ENCODE data around the gene WWOX. TPM values are rescaled to one million over a fixed set of nuclear protein-coding genes. Genes with fewer than 3 reads are reported as not detected.

Gene WWOX
- total and polyA plus RNA-seq, 2 of the 4 experiments (the other 2 are of a cell fraction) = 2.7 to 5.4 TPM

- no peak overlapping the region for H2BK5ac ChIP-seq (ENCODE audit: low read depth, low read length, poor library complexity, severe bottlenecking)
- H4K5ac ChIP-seq (ENCODE audit: low read depth, low read length) = no peak overlapping the region
- no peaks in the 10 kb centered on the region for H3K9me1 ChIP-seq (ENCODE audit: insufficient read depth, low read length)
- H3K4me1 ChIP-seq (ENCODE audit: control insufficient read depth, insufficient read depth, low read length) = no peaks in the 10 kb centered on the region
- no peak for DNase-seq
- H2AFZ ChIP-seq (replicated peaks; ENCODE audit: low read length, poor library complexity) = no peak overlapping the region
- H3K9me3 ChIP-seq (ENCODE audit: control insufficient read depth, insufficient read depth, low read length) = peaks cover 16% of the 10 kb centered on the region
- H3K4ac ChIP-seq (ENCODE audit: low read depth, low read length) = no peak overlapping the region
- no peaks in the 10 kb centered on the region for H3K36me3 ChIP-seq (ENCODE audit: control insufficient read depth, insufficient read depth, low read length)
- H3K4me3 ChIP-seq (ENCODE audit: insufficient read depth, low read depth, low read length) = no peak overlapping the region
- no peak overlapping the region for H2AK9ac ChIP-seq (replicated peaks; ENCODE audit: low read depth, low read length, poor library complexity)
- no peak overlapping the region for H2BK15ac ChIP-seq (ENCODE audit: low read depth, low read length)
- H4K8ac ChIP-seq (ENCODE audit: low read depth in 2 of 2, low read length in 2 of 2) = no peak overlapping the region
- H2BK120ac ChIP-seq (ENCODE audit: low read depth, low read length) = no peak overlapping the region
- H3K14ac ChIP-seq (replicated peaks; ENCODE audit: low read depth, low read length) = no peak overlapping the region
- intact Hi-C loops (cut with micrococcal nuclease) = no loop called here
- H3K23ac ChIP-seq (ENCODE audit: low read depth, low read length) = no peak overlapping the region
- H3K27ac ChIP-seq (ENCODE audit: insufficient read depth, low read length) = no peak overlapping the region
- no peak overlapping the region for H3K18ac ChIP-seq (ENCODE audit: low read depth, low read length)
- POLR2A ChIA-PET (ENCODE audit: unreplicated experiment) = no interaction called here
- CTCF ChIA-PET = no interaction called here
- BruUV-seq (replicated peaks) = no TSS peak
- TF ChIP-seq CHD1 (IDR thresholded peaks at IDR 0.05; ENCODE audit: low read depth, low read length) (no peak), BHLHE40 (IDR thresholded peaks at IDR 0.05; ENCODE audit: low read depth, low read length) (no peak), RCOR1 (IDR thresholded peaks at IDR 0.05; ENCODE audit: insufficient replicate concordance, low read length) (no peak), CTCF (conservative IDR thresholded peaks at IDR 0.05; ENCODE audit: low read depth, low read length) (no peak), MAZ (IDR thresholded peaks at IDR 0.05; ENCODE audit: borderline replicate concordance, low read depth, low read length) (no peak), NFE2L2 (IDR thresholded peaks at IDR 0.05; ENCODE audit: low read depth, low read length) (no peak), MXI1 (IDR thresholded peaks at IDR 0.05; ENCODE audit: borderline replicate concordance, low read depth, low read length) (no peak), POLR2A (IDR thresholded peaks at IDR 0.05; ENCODE audit: low read depth, low read length) (no peak), CEBPB (IDR thresholded peaks at IDR 0.05; ENCODE audit: low read depth, low read length) (no peak), USF2 (IDR thresholded peaks at IDR 0.05; ENCODE audit: low read depth, low read length) (no peak), RAD21 (IDR thresholded peaks at IDR 0.05; ENCODE audit: low read length) (no peak), RFX5 (IDR thresholded peaks at IDR 0.05; ENCODE audit: low read depth, low read length) (no peak), MAFK (IDR thresholded peaks at IDR 0.05; ENCODE audit: low read depth, low read length) (no peak), ELK1 (IDR thresholded peaks at IDR 0.05; ENCODE audit: borderline replicate concordance, low read depth, low read length) (no peak), SMC3 (IDR thresholded peaks at IDR 0.05; ENCODE audit: low read depth, low read length) (no peak), FOS (IDR thresholded peaks at IDR 0.05; ENCODE audit: low read depth, low read length) (no peak)
- no peak overlapping the region for H2BK20ac ChIP-seq (ENCODE audit: low read depth, low read length)
- WGBS, 2 experiments (ENCODE audit: extremely low coverage in 2 of 2, insufficient read length in 1 of 2) = no CpG with 5 or more reads among the region's 3 CpGs
- ATAC-seq (ENCODE audit: low read depth) = no peak
- in situ Hi-C loops (cut with MboI; ENCODE audit: low sequenced_read_pairs) = no loop called here
- no peak overlapping the region for H3K56ac ChIP-seq (ENCODE audit: extremely low read depth, insufficient read depth, low read length)
- H4K20me1 ChIP-seq (ENCODE audit: insufficient read depth, low read length) = no peaks in the 10 kb centered on the region
- H3K4me2 ChIP-seq (ENCODE audit: low read depth, low read length) = no peak overlapping the region
- dilution Hi-C loops (cut with HindIII; ENCODE audit: low sequenced_read_pairs, unreplicated experiment) = no loop called here
- no peak overlapping the region for H2AK5ac ChIP-seq (ENCODE audit: low read depth, low read length)
- H3K9ac ChIP-seq (ENCODE audit: low read depth, low read length) = no peak overlapping the region
- no peak overlapping the region for H4K91ac ChIP-seq (ENCODE audit: insufficient read depth, low read depth, low read length)
- H3K27me3 ChIP-seq (ENCODE audit: control insufficient read depth, insufficient read depth, low read length) = no peaks in the 10 kb centered on the region
- H3K79me1 ChIP-seq (ENCODE audit: low read depth in 1 of 2, low read length in 2 of 2) = no peaks in the 10 kb centered on the region
Measured at GRCh38 chr16:78920621-78921020, 821.2 kb downstream of the WWOX start.
